ENCODE data around the gene PDE6A. TPM values are rescaled to one million over a fixed set of nuclear protein-coding genes. Genes with fewer than 3 reads are reported as not detected.
A peak's percentile ranks its signal among the peaks of the same experiment; 100 is the strongest.

PDE6A gene
- total and polyA plus RNA-seq, 2 donors from 2014 or later, result 0.03 TPM; not detected in 1

- Histone ChIP-seq H3K9ac (ENCODE audit: low read length in 3 of 3) (no peak overlapping the region), H3K27me3 (ENCODE audit: control insufficient read depth, insufficient read depth, low read length) (no peaks in the 10 kb centered on the region), H3K4me3 (ENCODE audit: low read length in 3 of 3) (no peak overlapping the region), H3K9me3 (ENCODE audit: control insufficient read depth in 2 of 3, insufficient read depth in 1 of 3, low read length in 3 of 3) (no peaks in the 10 kb centered on the region), H3K27ac (ENCODE audit: low read depth in 2 of 2, low read length in 2 of 2) (no peak overlapping the region), H3K4me1 (ENCODE audit: control insufficient read depth in 2 of 3, insufficient read depth in 2 of 3, low read depth in 1 of 3, low read length in 3 of 3) (peaks cover 0 to 3% (median 0%) of the 10 kb centered on the region in 3 donors), H3K36me3 (ENCODE audit: control insufficient read depth in 2 of 3, insufficient read depth in 3 of 3, low read length in 3 of 3) (no peaks in the 10 kb centered on the region)
- no peak for FAIRE-seq
- no peak for DNase-seq
- intact Hi-C loops (cut with DNase I), result loop anchor here (5.0 kb wide), 1 partner anchor 167 kb away; no protein-coding TSS in a partner anchor
- TF ChIP-seq CTCF (IDR thresholded peaks at IDR 0.05; ENCODE audit: borderline replicate concordance, extremely low read depth, insufficient read depth), result no peak
These were observed 114.0 kb downstream of the PDE6A start for GRCh38 chr5:149830579-149830978.

- no peak overlapping the region for H3K4me3 ChIP-seq (ENCODE audit: low read length in 3 of 3)
- intact Hi-C loops (cut with DNase I), result loop anchor here (5.0 kb wide), 2 partner anchors 167 to 193 kb away; no protein-coding TSS in a partner anchor
- TF ChIP-seq CTCF (IDR thresholded peaks at IDR 0.05; ENCODE audit: borderline replicate concordance, extremely low read depth, insufficient read depth), result no peak
- peaks cover 0 to 3% (median 0%) of the 10 kb centered on the region in 3 donors for H3K4me1 ChIP-seq (ENCODE audit: control insufficient read depth in 2 of 3, insufficient read depth in 2 of 3, low read depth in 1 of 3, low read length in 3 of 3)
- no peak overlapping the region for H3K27ac ChIP-seq (ENCODE audit: low read depth in 2 of 2, low read length in 2 of 2)
- H3K36me3 ChIP-seq (ENCODE audit: control insufficient read depth in 2 of 3, insufficient read depth in 3 of 3, low read length in 3 of 3), result no peaks in the 10 kb centered on the region
- no peaks in the 10 kb centered on the region for H3K27me3 ChIP-seq (ENCODE audit: control insufficient read depth, insufficient read depth, low read length)
- no peaks in the 10 kb centered on the region for H3K9me3 ChIP-seq (ENCODE audit: control insufficient read depth in 2 of 3, insufficient read depth in 1 of 3, low read length in 3 of 3)
- H3K9ac ChIP-seq (ENCODE audit: low read length in 3 of 3), result no peak overlapping the region
- DNase-seq (peak in 1 of 5 donors; percentile 22), FAIRE-seq (no peak)
These were observed 114.6 kb downstream of the PDE6A start for GRCh38 chr5:149829954-149830353.

GRCh38 chr5:149828161-149829011 is 116.2 kb downstream of the PDE6A start:
- Histone ChIP-seq H3K27me3 (ENCODE audit: control insufficient read depth, insufficient read depth, low read length) (no peaks in the 10 kb centered on the region), H3K9me3 (ENCODE audit: control insufficient read depth in 2 of 3, insufficient read depth in 1 of 3, low read length in 3 of 3) (no peaks in the 10 kb centered on the region), H3K4me3 (ENCODE audit: low read length in 3 of 3) (no peak overlapping the region), H3K36me3 (ENCODE audit: control insufficient read depth in 2 of 3, insufficient read depth in 3 of 3, low read length in 3 of 3) (no peaks in the 10 kb centered on the region), H3K27ac (ENCODE audit: low read depth in 2 of 2, low read length in 2 of 2) (no peak overlapping the region), H3K9ac (ENCODE audit: low read length in 3 of 3) (no peak overlapping the region), H3K4me1 (ENCODE audit: control insufficient read depth in 2 of 3, insufficient read depth in 2 of 3, low read depth in 1 of 3, low read length in 3 of 3) (peaks cover 0 to 9% (median 5%) of the 10 kb centered on the region in 3 donors)
- DNase-seq (peak; percentile 89 to 94 (median 90)), FAIRE-seq (peak; percentile 79)
- intact Hi-C loops (cut with DNase I), result loop anchor here (5.0 kb wide), 1 partner anchor 191 kb away; no protein-coding TSS in a partner anchor
- peak; percentile 88 for TF ChIP-seq CTCF (IDR thresholded peaks at IDR 0.05; ENCODE audit: borderline replicate concordance, extremely low read depth, insufficient read depth)

All from kidney (tissue), 14 donors.